T-helper 22 cell (primary cell): ENCODE results near the gene DPM3.
"Not testable (repeated sequence)": the region's sequence is repeated elsewhere in the genome, so short reads cannot be mapped to it uniquely, and the experiment has no call there.

Experiments
- DNase-seq: peaks from one replicate; pipeline ENCODE4 v3.0.0-alpha.2; 2020; ENCODE audit warnings: low read depth

Gene DPM3

DNA sequence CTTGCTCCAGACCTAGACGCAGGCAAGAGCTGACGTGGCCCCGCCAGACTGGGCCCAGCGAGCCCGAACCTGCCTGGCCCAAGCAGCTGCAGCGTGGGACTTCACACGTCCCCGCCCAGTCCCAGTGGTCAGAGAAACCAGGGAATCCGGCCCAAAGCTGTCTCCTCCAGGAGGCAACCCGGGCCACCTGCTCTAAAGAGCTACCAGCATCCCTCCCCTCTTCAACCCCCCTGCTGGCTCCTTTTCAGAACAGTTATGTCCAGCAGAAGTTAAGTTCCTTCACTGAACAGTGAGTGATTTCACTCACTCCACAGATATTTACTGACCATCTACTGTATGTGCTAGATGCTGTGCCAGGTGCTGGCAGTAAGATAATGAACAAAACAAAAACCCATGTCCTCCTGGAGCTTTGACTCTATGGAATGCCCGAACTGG lies 14.8 kb downstream of the DPM3 start:
- DNase-seq: no peak

DNA sequence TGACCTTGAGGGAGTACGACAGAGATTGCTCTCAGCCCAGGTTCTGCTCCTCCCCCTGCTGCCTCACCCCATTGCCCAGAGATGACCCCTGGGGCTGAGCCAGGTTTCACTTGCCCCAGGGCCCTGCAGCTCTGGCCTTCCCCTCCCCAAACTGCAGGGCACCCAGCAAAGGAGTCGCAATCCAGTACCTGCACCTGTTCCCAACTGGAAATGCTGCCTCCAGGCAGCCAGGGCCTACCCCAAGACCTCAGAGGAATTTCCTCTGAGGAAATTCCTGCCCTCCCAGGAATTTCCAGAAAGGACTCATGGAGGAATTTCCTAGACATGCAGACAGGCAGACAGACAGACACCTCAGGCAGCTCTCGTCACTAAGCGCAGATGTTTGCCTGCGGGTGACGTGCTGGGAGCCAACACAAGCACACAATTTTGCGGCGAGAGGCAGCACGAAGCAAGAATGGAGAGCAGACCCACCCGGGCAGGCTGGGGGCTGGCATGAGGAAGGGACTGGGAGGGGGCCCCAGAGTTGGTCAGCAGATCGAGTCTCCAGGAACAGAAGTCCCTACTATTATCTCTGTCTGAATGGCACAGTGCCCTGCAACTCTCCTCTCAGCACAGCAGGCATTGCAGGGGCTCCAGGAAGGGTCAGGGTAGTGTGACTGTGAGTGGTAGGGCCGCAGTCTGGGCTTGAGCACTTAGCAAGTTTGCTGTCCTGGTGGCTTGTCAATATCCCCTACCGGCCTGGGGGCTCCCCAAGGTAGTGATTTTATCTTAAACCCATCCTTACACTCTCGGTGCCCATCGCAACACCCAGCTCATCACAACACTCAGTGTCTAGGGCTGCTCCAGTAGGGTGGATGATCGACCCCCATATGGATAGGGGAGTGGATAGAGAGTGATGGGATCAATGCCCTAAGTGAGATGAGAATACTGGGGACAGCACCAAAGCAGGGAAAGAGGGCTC lies 15.5 kb downstream of the DPM3 start:
- no peak for DNase-seq

DNA sequence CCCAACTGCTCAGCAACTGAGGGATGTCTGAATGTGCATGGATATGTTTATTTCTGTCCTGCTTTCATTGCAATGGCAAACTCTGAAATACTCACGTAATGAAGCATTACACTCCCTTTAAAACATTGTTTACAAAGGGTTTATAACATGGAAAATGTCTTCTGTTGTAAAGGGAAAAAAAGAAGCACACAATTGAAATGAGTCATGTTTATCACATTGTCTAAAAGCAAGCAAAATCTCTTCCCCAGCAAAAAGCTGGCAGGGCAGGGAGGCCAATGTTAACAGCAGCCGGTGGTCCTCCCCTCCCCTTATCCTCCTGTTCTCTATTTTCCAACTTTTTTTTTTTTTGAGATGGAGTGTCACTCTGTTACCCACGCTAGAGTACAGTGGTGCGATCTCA lies 16.5 kb downstream of the DPM3 start:
- DNase-seq: no peak

DNA sequence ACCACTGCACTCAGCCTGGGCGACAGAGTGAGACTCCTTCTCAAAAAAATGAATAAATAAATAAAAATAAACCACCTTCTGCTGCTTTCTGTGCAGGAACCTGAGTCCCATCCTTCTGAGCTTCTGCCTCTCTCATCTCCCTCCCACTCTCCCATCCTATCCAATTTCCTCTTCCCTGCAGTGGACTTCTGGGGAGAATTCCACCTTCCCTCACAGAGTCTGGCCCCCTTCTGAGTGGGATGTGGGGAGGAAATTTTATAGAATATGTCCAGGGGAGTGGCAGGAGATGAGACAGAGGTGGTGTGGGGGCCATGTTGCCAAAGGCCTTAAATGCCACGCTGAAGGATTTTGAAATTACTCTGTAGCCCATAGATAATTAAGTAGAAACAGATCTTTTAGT lies 18.0 kb downstream of the DPM3 start:
- no peak for DNase-seq

DNA sequence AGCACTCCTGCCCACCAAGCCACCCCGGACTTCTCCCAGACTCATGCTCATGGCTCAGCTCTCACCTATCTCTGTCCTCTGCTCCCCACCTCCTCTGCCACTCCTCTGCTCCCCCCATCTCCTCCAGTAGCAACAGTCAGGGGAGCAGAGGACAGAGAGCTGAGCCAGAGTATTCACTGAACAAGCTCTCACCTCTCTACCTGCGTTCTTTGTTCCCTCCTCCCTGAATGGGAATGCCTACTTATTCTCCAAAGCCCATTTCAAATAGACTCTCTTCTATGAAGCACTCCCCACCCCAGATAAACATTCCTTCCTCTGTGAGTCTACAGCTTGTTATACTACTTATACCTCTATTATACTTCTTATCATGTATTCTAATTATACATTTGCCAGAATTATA lies 19.1 kb downstream of the DPM3 start:
- DNase-seq: no peak

DNA sequence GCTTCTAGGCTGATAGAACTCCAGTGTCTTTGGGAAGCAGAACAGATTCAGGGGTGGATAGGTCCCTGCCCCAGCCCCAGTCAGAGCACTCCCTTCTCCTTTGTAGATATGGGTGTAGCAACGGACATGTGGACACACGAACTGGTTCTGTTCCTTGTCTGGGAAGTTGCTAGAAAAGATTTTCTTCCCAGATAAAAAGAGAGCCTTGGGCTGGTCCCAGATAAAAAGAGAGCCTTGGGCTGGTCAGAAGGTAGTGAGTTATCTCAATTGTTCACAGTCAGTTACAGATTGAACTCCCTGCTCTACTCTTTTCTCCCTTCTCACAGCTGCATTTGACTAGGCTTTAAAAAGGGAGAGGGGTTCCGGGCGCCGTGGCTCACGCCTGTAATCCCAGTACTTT lies 20.1 kb downstream of the DPM3 start:
- no peak for DNase-seq

DNA sequence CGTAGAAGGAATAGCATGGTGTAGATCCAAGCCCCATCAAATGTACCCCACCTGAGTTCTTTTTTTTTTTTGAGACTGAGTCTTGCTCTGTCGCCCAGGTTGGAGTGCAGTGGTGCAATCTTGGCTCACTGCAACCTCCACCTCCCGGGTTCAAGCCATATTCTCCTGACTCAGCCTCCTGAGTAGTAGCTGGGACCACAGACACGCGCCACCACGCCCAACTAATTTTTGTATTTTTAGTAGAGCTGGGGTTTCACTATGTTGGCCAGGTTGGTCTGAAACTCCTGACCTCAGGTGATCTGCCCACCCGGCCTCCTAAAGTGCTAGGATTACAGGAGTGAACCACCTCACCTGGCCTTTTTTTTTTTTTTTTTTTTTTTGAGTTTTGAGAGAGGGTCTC lies 22.2 kb downstream of the DPM3 start:
- not testable (repeated sequence) for DNase-seq

DNA sequence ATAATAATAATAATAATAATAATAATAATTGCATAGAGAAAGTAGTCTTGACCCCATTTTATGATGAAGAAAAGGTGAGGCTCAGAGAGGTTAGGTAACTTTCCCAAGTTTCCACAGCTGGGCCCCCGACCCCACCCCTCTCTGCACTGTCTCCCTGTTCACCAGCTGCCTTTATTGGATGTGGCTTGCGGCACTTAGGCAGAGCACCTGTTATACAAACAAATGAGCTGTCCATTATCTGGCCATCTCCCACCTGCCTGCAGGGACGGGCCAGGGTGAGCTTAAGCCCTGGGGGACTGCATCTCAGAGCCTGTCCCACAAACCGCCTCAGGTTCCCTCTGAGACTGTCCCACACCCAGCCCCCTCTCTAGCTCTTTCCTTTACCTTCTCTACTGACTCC lies 22.7 kb downstream of the DPM3 start:
- DNase-seq: no peak

DNA sequence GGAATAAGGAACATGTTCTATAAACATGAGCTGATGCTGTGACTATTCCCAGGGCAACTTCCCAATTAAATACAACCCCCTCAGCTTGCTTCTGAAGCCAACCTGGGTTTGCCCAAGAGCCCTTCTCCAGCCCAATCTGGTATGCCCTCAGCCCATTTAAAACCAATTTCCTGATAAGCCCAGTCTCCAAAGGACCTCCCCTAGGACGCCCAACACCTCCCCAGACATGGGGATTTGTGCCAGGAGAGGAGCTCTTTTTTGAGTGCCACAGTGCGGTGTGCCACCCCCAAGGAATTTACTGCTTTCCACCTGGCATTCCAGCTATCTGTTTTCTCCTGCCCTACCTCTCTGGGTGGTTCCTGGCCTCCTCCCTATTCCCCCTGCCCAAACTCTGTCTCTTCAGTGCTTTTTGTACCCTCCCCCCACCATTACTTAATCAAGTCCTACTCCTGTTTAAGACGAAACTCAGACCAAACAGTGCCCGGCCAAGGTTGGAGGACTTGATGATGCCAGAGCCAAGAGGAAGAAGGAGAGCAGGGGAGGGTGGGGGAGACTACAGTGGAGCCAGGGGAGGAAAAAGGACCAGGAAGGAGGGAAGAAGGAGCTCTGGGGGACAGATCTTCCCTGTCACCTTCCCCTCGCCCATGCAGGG lies 24.1 kb downstream of the DPM3 start:
- DNase-seq: no peak

DNA sequence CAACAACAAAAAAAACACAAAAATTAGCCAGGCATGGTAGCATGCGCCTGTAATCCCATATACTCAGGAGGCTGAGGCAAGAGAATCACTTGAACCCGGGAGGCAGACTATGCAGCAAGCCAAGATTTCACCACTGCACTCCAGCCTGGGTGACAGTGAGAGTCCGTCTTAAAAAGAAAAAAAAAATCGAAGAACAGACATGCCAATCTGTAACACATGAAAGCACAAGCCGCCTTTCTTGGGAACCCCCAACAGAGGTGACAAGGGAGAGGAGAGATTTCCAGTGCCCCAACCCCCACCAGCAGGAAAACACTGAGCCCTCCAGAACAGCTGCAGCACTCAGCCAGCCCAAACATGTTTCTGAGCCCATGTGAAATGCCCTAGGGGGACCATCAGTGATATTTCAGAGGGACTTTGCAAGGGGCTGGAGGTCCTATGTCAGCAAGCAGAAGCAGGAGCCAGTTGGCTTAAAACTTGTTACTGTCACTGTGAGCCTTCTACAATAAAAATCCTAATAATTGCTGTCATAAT lies 26.8 kb downstream of the DPM3 start:
- DNase-seq: no peak

DNA sequence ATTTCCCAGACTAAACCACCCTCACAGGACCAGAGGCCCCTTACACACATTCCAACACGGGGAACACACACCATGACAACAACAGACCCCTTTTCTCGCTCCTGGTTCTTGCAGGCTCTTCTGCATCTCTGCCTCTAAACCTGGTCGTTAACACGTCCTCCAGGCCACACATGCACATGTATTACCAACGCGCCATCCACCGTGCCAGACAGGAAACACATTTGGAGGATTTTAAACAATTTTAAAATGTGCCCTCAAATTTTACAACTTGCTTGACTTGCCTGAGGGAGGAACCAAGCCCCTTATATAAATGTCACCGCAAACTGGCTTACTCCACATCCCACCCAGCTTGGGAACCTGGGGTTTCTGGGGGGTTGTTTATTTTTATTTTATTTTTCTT lies 29.5 kb downstream of the DPM3 start:
- DNase-seq: no peak

DNA sequence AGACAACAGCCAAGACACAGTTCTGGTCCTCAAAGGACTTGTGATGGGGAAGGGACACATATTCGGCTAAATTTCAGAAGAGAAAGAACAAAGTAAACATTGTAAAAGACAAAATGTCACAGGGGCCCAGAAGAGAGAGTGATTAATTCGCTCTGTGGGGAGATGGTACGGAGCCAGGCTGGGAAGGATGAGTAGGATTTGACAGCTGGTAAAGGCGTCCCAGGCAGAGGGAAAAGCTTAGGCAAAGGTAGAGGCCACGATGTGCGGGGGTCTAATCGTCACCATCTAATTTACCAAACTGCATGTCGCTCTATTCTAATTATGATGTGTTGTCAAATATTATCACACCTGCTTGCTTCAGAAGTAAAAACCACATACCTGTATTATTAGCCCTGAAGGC lies 29.9 kb downstream of the DPM3 start:
- no peak for DNase-seq

DNA sequence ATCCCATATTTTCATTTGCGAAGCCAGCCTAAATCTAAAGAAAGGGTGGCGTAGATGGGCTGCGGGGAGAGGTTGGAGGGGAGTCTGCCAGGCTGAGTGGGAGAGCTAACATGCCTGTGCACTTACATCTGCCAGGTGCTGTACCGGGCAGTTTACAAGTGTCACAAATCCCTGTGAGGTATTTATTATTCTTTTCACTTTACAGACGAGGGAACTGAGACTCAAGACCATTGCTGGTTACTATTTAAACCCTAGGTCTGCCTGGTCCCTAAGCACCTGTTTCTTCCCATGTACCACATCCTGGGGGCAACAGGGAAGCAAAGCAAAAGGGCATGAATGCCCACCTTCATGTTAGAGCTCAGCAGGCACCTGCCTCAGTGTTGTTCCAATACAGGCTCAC lies 32.0 kb downstream of the DPM3 start:
- DNase-seq: no peak

DNA sequence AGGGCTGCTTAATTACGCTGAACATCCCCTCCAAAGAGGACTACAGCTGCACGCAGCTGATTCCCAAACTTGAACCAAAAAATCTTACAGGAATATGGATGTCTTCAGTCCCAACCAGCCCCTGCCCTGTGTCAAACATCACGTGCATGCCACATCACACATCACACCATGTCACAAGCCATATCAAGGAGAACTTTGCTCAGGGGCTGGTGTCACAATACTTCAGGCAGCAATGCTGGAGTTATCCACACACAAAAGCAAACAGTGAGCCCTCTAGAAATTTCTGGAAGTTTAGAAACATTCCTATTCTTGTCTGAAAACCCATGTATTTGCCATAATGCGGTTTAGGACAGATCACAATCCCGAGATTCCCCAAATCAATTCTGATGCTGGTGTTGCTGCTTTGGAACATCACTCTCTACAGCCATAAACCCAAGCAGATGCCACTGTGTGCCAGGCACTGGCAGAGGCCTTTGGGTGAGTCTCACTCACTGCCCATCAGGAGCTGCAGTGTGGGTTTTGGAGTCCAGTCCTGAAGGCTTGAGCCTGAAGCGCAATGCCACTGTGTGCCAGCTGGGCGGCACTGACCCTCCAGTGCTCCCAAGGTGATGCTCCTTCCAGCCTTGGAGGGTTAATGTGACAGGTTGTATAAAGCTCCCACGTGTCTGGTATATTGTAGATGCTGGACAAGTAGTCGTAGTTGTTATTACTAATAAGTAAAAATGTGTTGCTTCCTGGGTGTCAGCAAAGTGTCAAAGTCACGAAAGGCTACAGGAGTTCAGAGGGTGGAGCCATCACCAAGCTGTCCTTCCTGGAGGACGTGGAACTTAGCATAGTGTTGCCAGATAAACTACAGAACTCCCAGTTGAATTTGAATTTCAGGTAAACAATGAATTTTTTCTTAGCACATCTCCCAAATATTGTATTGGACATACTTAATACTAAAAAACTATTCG lies 32.7 kb downstream of the DPM3 start:
- no peak for DNase-seq

DNA sequence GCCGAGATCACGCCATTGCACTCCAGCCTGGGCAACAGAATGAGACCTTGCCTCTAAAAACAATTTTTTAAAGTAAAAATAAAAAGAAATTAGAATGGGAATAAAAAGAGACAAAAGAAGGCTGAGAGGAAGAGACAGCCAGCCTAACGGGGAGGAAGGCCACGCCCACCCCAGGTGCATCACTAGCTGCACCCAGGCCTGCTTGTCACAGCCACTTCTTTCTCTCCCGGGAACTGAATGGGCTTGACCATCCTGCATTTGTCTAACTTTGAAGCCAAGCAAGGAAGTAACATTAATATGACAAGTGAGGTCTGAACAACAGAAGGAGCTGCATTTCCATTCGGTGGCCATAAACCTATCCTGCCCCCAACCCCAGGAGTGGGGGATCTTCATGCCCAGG lies 33.5 kb downstream of the DPM3 start:
- no peak for DNase-seq

DNA sequence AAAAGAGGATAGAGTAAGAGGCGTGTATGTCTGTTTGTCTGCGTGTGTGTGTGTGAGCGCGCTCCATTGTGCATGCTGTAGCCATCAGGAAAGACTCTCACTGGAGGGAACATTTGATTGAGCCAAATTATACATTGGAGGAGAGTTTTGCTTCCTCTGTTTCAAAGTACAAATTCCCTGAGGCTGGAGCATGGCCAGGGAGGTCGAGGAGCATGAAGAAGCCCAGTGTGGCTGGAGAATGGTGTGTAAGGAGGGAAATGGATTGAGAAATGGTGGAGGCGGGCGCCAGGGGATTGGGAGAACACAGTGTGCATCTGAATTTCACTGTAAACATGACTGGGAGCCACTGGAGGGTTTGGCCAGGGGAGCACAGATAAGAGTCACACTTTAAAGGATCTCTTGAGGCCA lies 34.7 kb downstream of the DPM3 start:
- no peak for DNase-seq

DNA sequence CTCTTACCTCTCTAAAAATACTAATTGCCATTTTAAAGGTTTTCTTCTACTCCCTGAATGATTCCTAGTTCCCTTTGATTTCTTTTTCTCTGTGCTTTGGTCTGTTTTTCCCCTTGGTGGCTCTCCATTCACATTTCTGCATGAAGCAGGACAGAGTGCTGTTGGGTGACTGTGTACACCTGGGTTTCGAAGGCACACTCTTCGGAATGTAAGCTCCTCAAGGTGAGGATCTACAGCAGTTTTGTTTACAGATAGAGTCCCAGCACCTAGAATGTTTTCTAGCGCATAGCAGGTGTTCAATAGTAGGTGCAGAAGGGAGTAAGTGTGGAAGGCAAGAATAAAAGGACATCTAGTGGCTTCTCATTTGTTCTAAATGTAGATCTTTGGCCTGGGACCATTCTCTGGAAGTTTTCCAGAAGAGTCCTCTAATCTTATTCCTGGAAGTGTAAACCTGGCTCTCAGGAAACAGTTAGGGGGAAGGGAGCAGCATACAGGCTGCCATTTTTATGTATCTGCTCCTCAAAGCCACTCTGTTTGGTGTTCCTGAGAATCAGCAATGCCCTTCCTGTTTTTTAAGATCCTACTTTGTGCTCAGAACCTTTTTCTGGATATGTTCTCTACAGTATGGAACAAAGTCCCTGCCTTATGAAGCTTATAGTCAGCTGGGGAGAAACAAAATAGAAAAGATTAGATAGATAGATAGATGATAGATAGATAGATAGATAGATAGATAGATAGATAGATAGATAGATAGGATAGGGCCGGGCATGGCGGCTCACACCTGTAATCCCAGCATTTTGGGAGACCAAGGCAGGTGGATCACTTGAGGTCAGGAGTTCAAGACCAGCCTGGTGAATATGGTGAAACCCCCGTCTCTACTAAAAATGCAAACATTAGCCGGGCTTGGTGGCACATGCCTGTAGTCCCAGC lies 35.5 kb downstream of the DPM3 start:
- no peak for DNase-seq

DNA sequence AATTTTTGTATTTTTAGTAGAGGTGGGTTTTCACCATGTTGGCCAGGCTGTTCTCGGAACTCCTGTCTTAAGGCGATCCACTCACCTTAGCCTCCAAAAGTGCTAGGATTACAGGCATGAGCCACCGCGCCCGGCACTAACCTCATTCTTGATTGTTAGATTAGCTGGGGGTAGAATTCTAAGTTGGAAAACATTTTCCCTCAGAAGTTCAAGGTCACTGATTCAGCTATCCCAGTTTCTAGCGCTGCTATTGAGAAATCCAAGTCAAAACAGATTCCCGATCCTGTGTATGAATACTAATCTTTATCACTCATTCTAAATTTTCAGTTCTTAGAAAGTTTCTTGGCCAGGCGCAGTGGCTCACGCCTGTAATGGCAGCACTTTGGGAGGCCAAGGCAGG lies 37.0 kb downstream of the DPM3 start:
- no peak for DNase-seq

DNA sequence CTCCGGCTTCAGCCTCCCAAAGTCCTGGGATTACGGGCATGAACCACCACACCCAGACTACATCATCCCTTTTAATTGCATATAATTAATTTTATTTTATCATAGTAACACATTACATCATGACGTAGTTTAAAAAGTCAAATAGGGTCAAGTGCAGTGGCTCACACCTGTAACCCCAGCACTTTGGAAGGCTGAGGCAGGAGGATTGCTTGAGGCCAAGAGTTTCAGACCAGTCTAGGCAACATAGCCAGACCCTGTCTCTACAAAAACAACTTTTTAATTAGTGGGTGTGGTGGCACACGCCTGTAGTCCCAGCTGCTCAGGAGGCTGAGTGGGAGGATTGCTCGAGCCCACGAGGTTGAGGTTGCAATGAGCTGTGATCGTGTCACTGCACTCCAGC lies 41.0 kb downstream of the DPM3 start:
- no peak for DNase-seq

DNA sequence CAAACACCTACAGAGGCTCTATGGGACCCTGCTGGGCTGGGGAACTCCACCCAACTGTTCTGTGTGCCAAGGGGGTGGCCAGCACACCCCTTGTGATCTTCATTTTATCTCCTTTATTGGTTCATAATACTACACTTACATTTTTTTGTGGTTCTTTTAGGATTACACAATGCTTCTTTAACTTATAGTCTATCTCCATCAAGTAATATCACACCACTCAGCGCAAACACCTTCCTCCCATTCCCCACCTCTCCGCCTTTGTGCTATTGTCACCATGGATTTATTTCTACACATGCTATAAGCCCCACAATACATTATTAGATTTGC lies 45.7 kb downstream of the DPM3 start:
- no peak for DNase-seq
